CD14-positive monocyte (primary cell): ENCODE measurements around the gene TSPAN11. TPM values are rescaled to one million over a fixed set of nuclear protein-coding genes. Genes with fewer than 3 reads are reported as not detected.

Experiments used
- DNase-seq, 3 donors: peaks; one replicate each; pipeline ENCODE4 v3.0.0-alpha.2; 2011 to 2022
- H2AFZ ChIP-seq: 2 replicates; pipeline ENCODE4 v1.6.0; 2012; ENCODE audit warnings: mild to moderate bottlenecking, low read depth, low read length, inconsistent platforms; ENCODE audit not compliant: insufficient read depth, poor library complexity, severe bottlenecking
- H3K27ac ChIP-seq, 2 donors: 1 replicate in 1 of 2; 2 replicates in 1 of 2; pipeline ENCODE4 v1.5.1; 2012 to 2013; ENCODE audit warnings: low read length in 2 of 2, control low read depth in 1 of 2, inconsistent platforms in 1 of 2, low read depth in 1 of 2, mild to moderate bottlenecking in 1 of 2
- H3K27me3 ChIP-seq, 2 donors: one replicate each; pipeline versions ENCODE4 v1.6.0 to v1.6.1; 2011 to 2013; ENCODE audit warnings: low read length in 2 of 2; ENCODE audit not compliant: control insufficient read depth in 2 of 2, insufficient read depth in 2 of 2
- H3K36me3 ChIP-seq, 2 donors: replicated peaks in 1 of 2; 1 replicate in 1 of 2; 2 replicates in 1 of 2; pipeline versions ENCODE4 v1.5.1 to v1.6.1; 2012 to 2013; ENCODE audit warnings: low read length in 2 of 2, control low read depth in 1 of 2, inconsistent platforms in 1 of 2, mild to moderate bottlenecking in 1 of 2; ENCODE audit not compliant: insufficient read depth in 2 of 2, control insufficient read depth in 1 of 2
- H3K4me1 ChIP-seq, 2 donors: 1 replicate in 1 of 2; 2 replicates in 1 of 2; pipeline versions ENCODE4 v1.5.1 to v1.6.1; 2012 to 2013; ENCODE audit warnings: low read length in 2 of 2, control low read depth in 1 of 2, inconsistent platforms in 1 of 2, mild to moderate bottlenecking in 1 of 2, moderate library complexity in 1 of 2; ENCODE audit not compliant: insufficient read depth in 2 of 2, control insufficient read depth in 1 of 2
- H3K4me2 ChIP-seq: replicated peaks from 2 replicates; pipeline ENCODE3; 2012; ENCODE audit warnings: low read length, moderate library complexity, mild to moderate bottlenecking; ENCODE audit not compliant: poor library complexity, severe bottlenecking; ENCODE audit errors: extremely low read depth
- H3K4me3 ChIP-seq, 3 experiments: fragments of 200-600 bp in 1 of 3; sonication (generic) in 1 of 3; replicated peaks in 1 of 3; 1 replicate in 2 of 3; 2 replicates in 1 of 3; pipeline ENCODE4 v1.5.1; 2011 to 2013; ENCODE audit warnings: low read length in 3 of 3, mild to moderate bottlenecking in 3 of 3, control low read depth in 2 of 3, low read depth in 2 of 3, inconsistent platforms in 1 of 3, moderate library complexity in 1 of 3
- H3K79me2 ChIP-seq: 2 replicates; pipeline ENCODE4 v1.6.0; 2012; ENCODE audit warnings: mild to moderate bottlenecking, control low read depth, inconsistent platforms, low read length, moderate library complexity; ENCODE audit not compliant: insufficient read depth
- H3K9ac ChIP-seq: 2 replicates; pipeline ENCODE4 v1.6.0; 2017; ENCODE audit warnings: low read length, mild to moderate bottlenecking; ENCODE audit not compliant: insufficient read depth, poor library complexity, severe bottlenecking
- H3K9me3 ChIP-seq, 2 donors: replicated peaks in 1 of 2; 1 replicate in 1 of 2; 2 replicates in 1 of 2; pipeline versions ENCODE4 v1.5.1 to v1.6.1; 2012 to 2013; ENCODE audit warnings: low read length in 2 of 2, control low read depth in 1 of 2; ENCODE audit not compliant: control insufficient read depth in 1 of 2, insufficient read depth in 1 of 2
- H4K20me1 ChIP-seq: 2 replicates; pipeline ENCODE4 v1.6.0; 2012; ENCODE audit warnings: mild to moderate bottlenecking, low read length, control low read depth, moderate library complexity; ENCODE audit not compliant: insufficient read depth
- H3K27ac Mint-ChIP-seq, 7 donors: one replicate each; pipeline ENCODE4 v1.8.0; 2020; ENCODE audit warnings: mild to moderate bottlenecking in 7 of 7, mixed read lengths in 7 of 7, moderate library complexity in 6 of 7, inconsistent platforms in 2 of 7
- H3K27me3 Mint-ChIP-seq, 3 donors: one replicate each; pipeline ENCODE4 v1.8.0; 2021 to 2022; ENCODE audit warnings: low read depth in 3 of 3, mild to moderate bottlenecking in 3 of 3, mixed read lengths in 3 of 3, moderate library complexity in 3 of 3, inconsistent platforms in 1 of 3
- H3K36me3 Mint-ChIP-seq, 2 donors: one replicate each; pipeline ENCODE4 v1.8.0; 2020; ENCODE audit warnings: mixed read lengths in 2 of 2, inconsistent platforms in 1 of 2, mild to moderate bottlenecking in 1 of 2
- H3K4me1 Mint-ChIP-seq: one replicate; pipeline ENCODE4 v1.8.0; 2020; ENCODE audit warnings: mild to moderate bottlenecking, mixed read lengths
- H3K4me3 Mint-ChIP-seq, 2 donors: one replicate each; pipeline ENCODE4 v1.8.0; 2020; ENCODE audit warnings: mild to moderate bottlenecking in 2 of 2, mixed read lengths in 2 of 2, moderate library complexity in 1 of 2
- H3K9me3 Mint-ChIP-seq, 7 donors: one replicate each; pipeline ENCODE4 v1.8.0; 2020 to 2022; ENCODE audit warnings: mixed read lengths in 7 of 7, mild to moderate bottlenecking in 6 of 7, moderate library complexity in 6 of 7, inconsistent platforms in 2 of 7
- WGBS: methylation state at CpG from one replicate; pipeline ENCODE4 v1.1.5; 2013; ENCODE audit warnings: missing lambda C conversion rate; ENCODE audit not compliant: insufficient coverage; 5-methylcytosine and 5-hydroxymethylcytosine counted together
- intact Hi-C, 2 donors: fragments of 100-400 bp; cut with micrococcal nuclease; formaldehyde crosslinking; loops; one replicate each; pipeline versions ENCODE4 v1.15.0 to v1.15.1; 2023
- polyA plus RNA-seq, 3 donors: library from polyadenylated mRNA; depleted of rRNA in 1 of 3; unstranded in 2 of 3; stranded (reverse) in 1 of 3; fragments of 300-500 nt in 2 of 3; fragments of >200 nt in 1 of 3; fragmentation: Illumina TruSeq in 2 of 3; gene quantifications; 1 replicate in 2 of 3; 2 replicates in 1 of 3; pipeline ENCODE4 v1.2.3, GENCODE V29; 2012 to 2021
- TF ChIP-seq, protein P1 (sequence below): fragments of 200-600 bp; IDR thresholded peaks from one replicate; pipeline ENCODE4 v1.8.0; 2022; ENCODE audit warnings: antibody characterized with exemption, mild to moderate bottlenecking

Gene TSPAN11
- polyA plus RNA-seq, 3 donors: not detected

DNA sequence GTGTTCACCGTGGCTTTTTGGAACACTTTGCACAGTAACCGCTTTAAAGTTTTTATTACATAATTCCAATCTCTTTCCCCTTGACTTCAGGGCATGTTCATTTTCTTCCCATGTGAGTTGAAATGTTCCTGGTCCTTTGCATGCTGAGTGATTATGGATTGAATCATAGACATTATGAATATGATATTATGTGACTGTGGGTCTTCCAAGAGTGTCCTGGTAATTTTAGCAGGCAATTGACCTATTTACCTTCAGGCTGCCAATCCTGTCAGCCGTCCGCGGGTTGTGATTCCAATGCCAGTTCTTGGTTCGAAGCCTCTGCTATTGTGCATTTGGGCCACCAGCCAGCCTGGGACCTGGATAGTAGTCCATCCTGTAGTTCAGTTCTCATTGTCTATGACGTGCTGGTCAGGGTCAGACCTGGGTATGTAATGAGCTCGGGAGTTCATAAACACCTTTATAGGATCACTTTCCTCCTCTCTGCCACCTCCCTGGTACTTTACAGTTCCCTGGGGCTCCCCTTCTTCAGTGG, 114.6 kb downstream of the TSPAN11 start:
- H3K9ac ChIP-seq: no peak overlapping the region
- H3K27ac ChIP-seq: no peak overlapping the region
- Mint-ChIP-seq H3K27ac (peak overlapping the region in 1 of 7 donors; percentile 12), H3K27me3 (peaks cover 0 to 7% (median 0%) of the 10 kb centered on the region in 3 donors), H3K4me1 (no peaks in the 10 kb centered on the region), H3K4me3 (no peak overlapping the region), H3K9me3 (peaks cover 0 to 7% (median 0%) of the 10 kb centered on the region in 7 donors), H3K36me3 (no peaks in the 10 kb centered on the region)
- no peaks in the 10 kb centered on the region for H3K79me2 ChIP-seq
- no peaks in the 10 kb centered on the region for H4K20me1 ChIP-seq
- 90% methylated on average over 6 of the region's 8 CpGs for WGBS
- H3K4me2 ChIP-seq: no peak overlapping the region
- H3K4me3 ChIP-seq: no peak overlapping the region
- H3K9me3 ChIP-seq: no peaks in the 10 kb centered on the region
- H3K27me3 ChIP-seq: no peaks in the 10 kb centered on the region
- TF ChIP-seq, protein P1, sequence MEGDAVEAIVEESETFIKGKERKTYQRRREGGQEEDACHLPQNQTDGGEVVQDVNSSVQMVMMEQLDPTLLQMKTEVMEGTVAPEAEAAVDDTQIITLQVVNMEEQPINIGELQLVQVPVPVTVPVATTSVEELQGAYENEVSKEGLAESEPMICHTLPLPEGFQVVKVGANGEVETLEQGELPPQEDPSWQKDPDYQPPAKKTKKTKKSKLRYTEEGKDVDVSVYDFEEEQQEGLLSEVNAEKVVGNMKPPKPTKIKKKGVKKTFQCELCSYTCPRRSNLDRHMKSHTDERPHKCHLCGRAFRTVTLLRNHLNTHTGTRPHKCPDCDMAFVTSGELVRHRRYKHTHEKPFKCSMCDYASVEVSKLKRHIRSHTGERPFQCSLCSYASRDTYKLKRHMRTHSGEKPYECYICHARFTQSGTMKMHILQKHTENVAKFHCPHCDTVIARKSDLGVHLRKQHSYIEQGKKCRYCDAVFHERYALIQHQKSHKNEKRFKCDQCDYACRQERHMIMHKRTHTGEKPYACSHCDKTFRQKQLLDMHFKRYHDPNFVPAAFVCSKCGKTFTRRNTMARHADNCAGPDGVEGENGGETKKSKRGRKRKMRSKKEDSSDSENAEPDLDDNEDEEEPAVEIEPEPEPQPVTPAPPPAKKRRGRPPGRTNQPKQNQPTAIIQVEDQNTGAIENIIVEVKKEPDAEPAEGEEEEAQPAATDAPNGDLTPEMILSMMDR: no peak
- no peaks in the 10 kb centered on the region for H3K36me3 ChIP-seq
- H3K4me1 ChIP-seq: no peaks in the 10 kb centered on the region
- no peak overlapping the region for H2AFZ ChIP-seq
- intact Hi-C loops: no loop called here
- DNase-seq: no peak

Other genes with a start within 250 kb of the TSPAN11 start
- gene IPO8, start 230.9 kb upstream of the TSPAN11 start, polyA plus RNA-seq: 10 to 100 TPM in 2 of 3 donors, 1 to 10 TPM in 1; 8.4 to 15.8 (median 12.5) TPM
- 10 to 100 TPM in 1 of 3 donors, 1 to 10 TPM in 2; 1.4 to 10.3 (median 2.0) TPM for gene CAPRIN2, start 171.8 kb upstream of the TSPAN11 start, polyA plus RNA-seq
- gene DDX11, start 147.1 kb downstream of the TSPAN11 start, polyA plus RNA-seq: 10 to 100 TPM in 1 of 3 donors, 1 to 10 TPM in 1, under 1 TPM in 1; 0.61 to 41.2 (median 1.7) TPM